Gastroesophageal sphincter (tissue), 4 donors: ENCODE measurements around the gene MEGF6. TPM values are rescaled to one million over a fixed set of nuclear protein-coding genes. Genes with fewer than 3 reads are reported as not detected.

Experiments
- ATAC-seq: fragments of 150-250 bp; one replicate; pipeline ENCODE4 v1.9.1; 2016; ENCODE audit warnings: mild to moderate bottlenecking, moderate library complexity
- H3K27ac ChIP-seq, 4 donors: fragments of 200-600 bp; sonication (generic) in 3 of 4; 1 replicate in 3 of 4; 2 replicates in 1 of 4; pipeline ENCODE4 v1.5.1; 2016 to 2019
- H3K27me3 ChIP-seq: fragments of 200-600 bp; sonication (generic); one replicate; pipeline ENCODE4 v1.5.1; 2019
- H3K36me3 ChIP-seq, 2 donors: fragments of 200-600 bp; sonication (generic); one replicate each; pipeline ENCODE4 v1.5.1; 2019; ENCODE audit warnings: control low read depth in 1 of 2
- H3K4me1 ChIP-seq, 3 donors: fragments of 200-600 bp; sonication (generic); 1 replicate in 2 of 3; 2 replicates in 1 of 3; pipeline ENCODE4 v1.5.1; 2016 to 2019; ENCODE audit warnings: control low read depth in 2 of 3
- H3K4me3 ChIP-seq, 2 donors: fragments of 200-600 bp; sonication (generic); one replicate each; pipeline ENCODE4 v1.5.1; 2019; ENCODE audit warnings: mild to moderate bottlenecking in 1 of 2, moderate library complexity in 1 of 2
- H3K9me3 ChIP-seq, 3 donors: fragments of 200-600 bp; sonication (generic); one replicate each; pipeline ENCODE4 v1.5.1; 2017 to 2019; ENCODE audit warnings: control low read depth in 2 of 3
- CTCF ChIP-seq, 4 experiments: fragments of 200-600 bp in 2 of 4; fragments of 450-650 bp in 2 of 4; sonication (generic) in 1 of 4; IDR thresholded peaks; one replicate each; pipeline ENCODE4 v1.5.1; 2017 to 2019; ENCODE audit warnings: antibody characterized with exemption in 4 of 4, mild to moderate bottlenecking in 2 of 4, moderate library complexity in 2 of 4
- EP300 ChIP-seq: sonication (generic); formaldehyde crosslinking; IDR thresholded peaks from one replicate; pipeline ENCODE4 v1.6.1; 2017; ENCODE audit warnings: antibody characterized with exemption, mild to moderate bottlenecking
- POLR2A ChIP-seq, 2 donors: fragments of 450-650 bp; IDR thresholded peaks; one replicate each; pipeline ENCODE4 v1.6.1; 2017; ENCODE audit warnings: antibody characterized with exemption in 2 of 2, mild to moderate bottlenecking in 2 of 2, moderate library complexity in 1 of 2
- POLR2AphosphoS5 ChIP-seq: sonication (generic); formaldehyde crosslinking; IDR thresholded peaks from one replicate; pipeline ENCODE4 v1.6.1; 2017; ENCODE audit warnings: antibody characterized with exemption
- WGBS, 2 donors: methylation state at CpG; one replicate each; pipeline ENCODE4 v1.1.5; 2018; ENCODE audit warnings: low coverage in 1 of 2; 5-methylcytosine and 5-hydroxymethylcytosine counted together
- total RNA-seq, 4 donors: library from RNA; depleted of rRNA; stranded (reverse); fragments of >200 nt; gene quantifications; one replicate each; pipeline ENCODE4 v1.1.0, GENCODE V29; 2016

The MEGF6 gene
- total RNA-seq, 4 donors from 2014 or later, result 4.7 to 15.5 (median 10.8) TPM

GRCh38 chr1:3616861-3617260 lies 5.6 kb upstream of the MEGF6 start:
- H3K27me3 ChIP-seq, result peaks cover 41% of the 10 kb centered on the region
- no CpG with 5 or more reads among the region's 9 CpGs for WGBS, 2 donors
- TF ChIP-seq EP300, result no peak
- TF ChIP-seq POLR2AphosphoS5, result no peak
- no peak overlapping the region for H3K27ac ChIP-seq
- ATAC-seq, result no peak
- H3K4me1 ChIP-seq, result peaks cover 0 to 23% (median 1%) of the 10 kb centered on the region in 3 donors
- no peaks in the 10 kb centered on the region for H3K9me3 ChIP-seq
- no peak overlapping the region for H3K4me3 ChIP-seq
- H3K36me3 ChIP-seq, result no peaks in the 10 kb centered on the region

GRCh38 chr1:3614755-3615742 lies 3.7 kb upstream of the MEGF6 start:
- 61 to 69% methylated on average over 3 to 8 of the region's 20 CpGs for WGBS, 2 donors
- TF ChIP-seq POLR2AphosphoS5 (no peak), CTCF (IDR thresholded peaks at IDR 0.05) (peak in 2 of 4 experiments; percentile 29 to 55)
- Histone ChIP-seq H3K9me3 (no peaks in the 10 kb centered on the region), H3K36me3 (no peaks in the 10 kb centered on the region), H3K4me3 (no peak overlapping the region), H3K4me1 (peaks cover 0 to 32% (median 19%) of the 10 kb centered on the region in 3 donors), H3K27ac (no peak overlapping the region), H3K27me3 (peaks cover 59% of the 10 kb centered on the region)
- no peak for ATAC-seq

- TF ChIP-seq EP300 (no peak), POLR2AphosphoS5 (no peak), POLR2A (IDR thresholded peaks at IDR 0.05) (no peak), CTCF (IDR thresholded peaks at IDR 0.05) (no peak)
- no peak overlapping the region for H3K4me3 ChIP-seq
- no peak for ATAC-seq
- no CpG with 5 or more reads among the region's 7 CpGs for WGBS, 2 donors
- no peak overlapping the region for H3K27ac ChIP-seq
- H3K9me3 ChIP-seq, result no peaks in the 10 kb centered on the region
- H3K4me1 ChIP-seq, result peaks cover 0 to 22% (median 19%) of the 10 kb centered on the region in 3 donors
- H3K36me3 ChIP-seq, result no peaks in the 10 kb centered on the region
- H3K27me3 ChIP-seq, result peaks cover 82% of the 10 kb centered on the region
These were observed 815 bp upstream of the MEGF6 start for GRCh38 chr1:3612123-3612522.

- TF ChIP-seq EP300, result no peak
- no peak for TF ChIP-seq POLR2AphosphoS5
- no peak for TF ChIP-seq POLR2A (IDR thresholded peaks at IDR 0.05)
- no peak for TF ChIP-seq CTCF (IDR thresholded peaks at IDR 0.05)
- Histone ChIP-seq H3K4me3 (peak overlapping the region in 1 of 2 donors; percentile 50), H3K27ac (no peak overlapping the region), H3K4me1 (peaks cover 0 to 22% (median 19%) of the 10 kb centered on the region in 3 donors), H3K27me3 (peaks cover 94% of the 10 kb centered on the region), H3K9me3 (no peaks in the 10 kb centered on the region), H3K36me3 (no peaks in the 10 kb centered on the region)
- no peak for ATAC-seq
- 9% methylated on average over 9 of the region's 27 CpGs; no CpG with 5 or more reads in 1 of the 2 donors for WGBS, 2 donors
These were observed 660 bp downstream of the MEGF6 start for GRCh38 chr1:3610527-3611169.

GRCh38 chr1:3609769-3610526 lies 1.4 kb downstream of the MEGF6 start:
- H3K27me3 ChIP-seq, result peaks cover 88% of the 10 kb centered on the region
- no peaks in the 10 kb centered on the region for H3K9me3 ChIP-seq
- WGBS, 2 donors, result 0% methylated on average over 1 of the region's 24 CpGs; no CpG with 5 or more reads in 1 of the 2 donors
- peaks cover 0 to 22% (median 19%) of the 10 kb centered on the region in 3 donors for H3K4me1 ChIP-seq
- TF ChIP-seq EP300 (no peak), CTCF (IDR thresholded peaks at IDR 0.05) (no peak), POLR2AphosphoS5 (no peak), POLR2A (IDR thresholded peaks at IDR 0.05) (no peak)
- H3K36me3 ChIP-seq, result no peaks in the 10 kb centered on the region
- peak overlapping the region in 1 of 2 donors; percentile 50 for H3K4me3 ChIP-seq
- ATAC-seq, result no peak
- H3K27ac ChIP-seq, result no peak overlapping the region
